WTC11 (cell line): ENCODE measurements around the gene RHOV. TPM values are rescaled to one million over a fixed set of nuclear protein-coding genes. Genes with fewer than 3 reads are reported as not detected.

ENCODE experiments used
- ATAC-seq: fragments of 200-7000 bp; cut with Tn5 transposase; 2 replicates; pipeline ENCODE4 v1.10.0; 2021; ENCODE audit warnings: mild to moderate bottlenecking, moderate library complexity
- CTCF ChIA-PET: fragments of 300-600 bp; sonication (Branson Sonifier 250); formaldehyde crosslinking; loops from one replicate; lab custom pipeline; 2021; ENCODE audit warnings: antibody characterized with exemption; lab: Charles Lee
- POLR2A ChIA-PET: fragments of 350-600 bp; sonication (Branson Sonifier 250); formaldehyde crosslinking; loops from one replicate; lab custom pipeline; 2021; ENCODE audit warnings: antibody characterized with exemption; lab: Charles Lee
- DNase-seq: peaks from one replicate; pipeline ENCODE4 v3.0.0; 2021; ENCODE audit warnings: low spot score
- H3K27ac Mint-ChIP-seq: 2 replicates; pipeline ENCODE4 v1.8.0; 2021; ENCODE audit warnings: mixed read lengths
- H3K27me3 Mint-ChIP-seq: 2 replicates; pipeline ENCODE4 v1.8.0; 2021; ENCODE audit warnings: low read depth, mild to moderate bottlenecking, moderate library complexity, mixed read lengths
- H3K36me3 Mint-ChIP-seq: 2 replicates; pipeline ENCODE4 v1.8.0; 2021; ENCODE audit warnings: mixed read lengths
- H3K4me1 Mint-ChIP-seq: 2 replicates; pipeline ENCODE4 v1.8.0; 2022; ENCODE audit warnings: mixed read lengths
- H3K4me3 Mint-ChIP-seq: 2 replicates; pipeline ENCODE4 v1.8.0; 2021; ENCODE audit warnings: mild to moderate bottlenecking, moderate library complexity, mixed read lengths
- H3K9me3 Mint-ChIP-seq: 2 replicates; pipeline ENCODE4 v1.8.0; 2021; ENCODE audit warnings: mixed read lengths
- CREB1 ChIP-seq: sonication (generic); formaldehyde crosslinking; IDR thresholded peaks from 2 replicates; pipeline ENCODE4 v1.8.0; 2023; ENCODE audit warnings: mild to moderate bottlenecking, missing genetic modification reagents
- CREM ChIP-seq: sonication (generic); formaldehyde crosslinking; IDR thresholded peaks from 2 replicates; pipeline ENCODE4 v1.8.1; 2022; ENCODE audit warnings: mild to moderate bottlenecking, missing genetic modification reagents, moderate library complexity
- ELF4 ChIP-seq: sonication (generic); formaldehyde crosslinking; IDR thresholded peaks from 2 replicates; pipeline ENCODE4 v1.8.1; 2022; ENCODE audit warnings: low read depth, mild to moderate bottlenecking, moderate library complexity, missing genetic modification reagents
- HMGXB4 ChIP-seq: sonication (generic); formaldehyde crosslinking; IDR thresholded peaks from 2 replicates; pipeline ENCODE4 v1.8.1; 2023; ENCODE audit warnings: mild to moderate bottlenecking, moderate library complexity, missing genetic modification reagents
- NFYB ChIP-seq: sonication (generic); formaldehyde crosslinking; conservative IDR thresholded peaks from 2 replicates; pipeline ENCODE4 v1.8.0; 2022; ENCODE audit warnings: low read depth, missing genetic modification reagents
- RORB ChIP-seq: fragments of 250-450 bp; sonication (Bioruptor Pico); IDR thresholded peaks from 2 replicates; pipeline ENCODE4 v1.9.0; 2021; ENCODE audit warnings: mild to moderate bottlenecking
- SMAD3 ChIP-seq: sonication (generic); formaldehyde crosslinking; IDR thresholded peaks from 2 replicates; pipeline ENCODE4 v1.8.0; 2022; ENCODE audit warnings: missing genetic modification reagents, mild to moderate bottlenecking, borderline replicate concordance
- TP53 ChIP-seq: sonication (generic); formaldehyde crosslinking; IDR thresholded peaks from 2 replicates; pipeline ENCODE4 v1.8.1; 2023; ENCODE audit warnings: mild to moderate bottlenecking, missing genetic modification reagents
- USF2 ChIP-seq: sonication (generic); formaldehyde crosslinking; IDR thresholded peaks from 2 replicates; pipeline ENCODE4 v1.8.1; 2023; ENCODE audit warnings: mild to moderate bottlenecking, missing genetic modification reagents, moderate library complexity
- ZNF138 ChIP-seq: sonication (generic); formaldehyde crosslinking; conservative IDR thresholded peaks from 2 replicates; pipeline ENCODE4 v1.8.1; 2022; ENCODE audit warnings: mild to moderate bottlenecking, moderate library complexity, missing genetic modification reagents
- total RNA-seq: library from RNA; stranded (reverse); gene quantifications from 3 replicates; pipeline ENCODE4 v1.2.3, GENCODE V29; 2021
- TF ChIP-seq, protein P1 (sequence below): sonication (generic); formaldehyde crosslinking; IDR thresholded peaks from 2 replicates; pipeline ENCODE4 v1.8.1; 2023; ENCODE audit warnings: mild to moderate bottlenecking, missing genetic modification reagents
- TF ChIP-seq, protein P2 (sequence below): sonication (generic); formaldehyde crosslinking; IDR thresholded peaks from 2 replicates; pipeline ENCODE4 v1.8.1; 2022; ENCODE audit warnings: missing genetic modification reagents, borderline replicate concordance
- TF ChIP-seq, protein P3 (sequence below): sonication (generic); formaldehyde crosslinking; IDR thresholded peaks from 2 replicates; pipeline ENCODE4 v1.8.1; 2022; ENCODE audit warnings: low read depth, mild to moderate bottlenecking, moderate library complexity, missing genetic modification reagents, borderline replicate concordance
- TF ChIP-seq, protein P4 (sequence below): sonication (generic); formaldehyde crosslinking; IDR thresholded peaks from 2 replicates; pipeline ENCODE4 v1.8.0; 2023; ENCODE audit warnings: missing genetic modification reagents
- TF ChIP-seq, protein P5 (sequence below): sonication (generic); formaldehyde crosslinking; IDR thresholded peaks from 2 replicates; pipeline ENCODE4 v1.8.0; 2022; ENCODE audit warnings: missing genetic modification reagents

The RHOV gene
- total RNA-seq, 1 experiment from 2014 or later, result 5.0 TPM

- CTCF ChIA-PET, result interaction anchor here (1.3 to 11.6 kb wide), 4 partner anchors 14 to 284 kb away, joined by 3 to 115 read pairs (median 4); partner anchors contain the start of gene VPS18
- peaks cover 34% of the 10 kb centered on the region for H3K4me1 Mint-ChIP-seq
- H3K27ac Mint-ChIP-seq, result no peak overlapping the region
- POLR2A ChIA-PET, result no interaction called here
- H3K27me3 Mint-ChIP-seq, result peaks cover 4% of the 10 kb centered on the region; the same call in 1 of the 2 replicates
- H3K9me3 Mint-ChIP-seq, result no peaks in the 10 kb centered on the region
- no peaks in the 10 kb centered on the region for H3K36me3 Mint-ChIP-seq
- no peak for TF ChIP-seq CREB1 (CRISPR knock-in tag)
- TF ChIP-seq, protein P1, sequence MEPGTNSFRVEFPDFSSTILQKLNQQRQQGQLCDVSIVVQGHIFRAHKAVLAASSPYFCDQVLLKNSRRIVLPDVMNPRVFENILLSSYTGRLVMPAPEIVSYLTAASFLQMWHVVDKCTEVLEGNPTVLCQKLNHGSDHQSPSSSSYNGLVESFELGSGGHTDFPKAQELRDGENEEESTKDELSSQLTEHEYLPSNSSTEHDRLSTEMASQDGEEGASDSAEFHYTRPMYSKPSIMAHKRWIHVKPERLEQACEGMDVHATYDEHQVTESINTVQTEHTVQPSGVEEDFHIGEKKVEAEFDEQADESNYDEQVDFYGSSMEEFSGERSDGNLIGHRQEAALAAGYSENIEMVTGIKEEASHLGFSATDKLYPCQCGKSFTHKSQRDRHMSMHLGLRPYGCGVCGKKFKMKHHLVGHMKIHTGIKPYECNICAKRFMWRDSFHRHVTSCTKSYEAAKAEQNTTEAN (CRISPR knock-in tag), result no peak
- TF ChIP-seq, protein P2, sequence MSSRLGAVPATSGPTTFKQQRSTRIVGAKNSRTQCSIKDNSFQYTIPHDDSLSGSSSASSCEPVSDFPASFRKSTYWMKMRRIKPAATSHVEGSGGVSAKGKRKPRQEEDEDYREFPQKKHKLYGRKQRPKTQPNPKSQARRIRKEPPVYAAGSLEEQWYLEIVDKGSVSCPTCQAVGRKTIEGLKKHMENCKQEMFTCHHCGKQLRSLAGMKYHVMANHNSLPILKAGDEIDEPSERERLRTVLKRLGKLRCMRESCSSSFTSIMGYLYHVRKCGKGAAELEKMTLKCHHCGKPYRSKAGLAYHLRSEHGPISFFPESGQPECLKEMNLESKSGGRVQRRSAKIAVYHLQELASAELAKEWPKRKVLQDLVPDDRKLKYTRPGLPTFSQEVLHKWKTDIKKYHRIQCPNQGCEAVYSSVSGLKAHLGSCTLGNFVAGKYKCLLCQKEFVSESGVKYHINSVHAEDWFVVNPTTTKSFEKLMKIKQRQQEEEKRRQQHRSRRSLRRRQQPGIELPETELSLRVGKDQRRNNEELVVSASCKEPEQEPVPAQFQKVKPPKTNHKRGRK (CRISPR knock-in tag), result no peak
- no peak for TF ChIP-seq CREM (CRISPR knock-in tag)
- TF ChIP-seq RORB (CRISPR knock-in tag), result no peak
- TF ChIP-seq, protein P3, sequence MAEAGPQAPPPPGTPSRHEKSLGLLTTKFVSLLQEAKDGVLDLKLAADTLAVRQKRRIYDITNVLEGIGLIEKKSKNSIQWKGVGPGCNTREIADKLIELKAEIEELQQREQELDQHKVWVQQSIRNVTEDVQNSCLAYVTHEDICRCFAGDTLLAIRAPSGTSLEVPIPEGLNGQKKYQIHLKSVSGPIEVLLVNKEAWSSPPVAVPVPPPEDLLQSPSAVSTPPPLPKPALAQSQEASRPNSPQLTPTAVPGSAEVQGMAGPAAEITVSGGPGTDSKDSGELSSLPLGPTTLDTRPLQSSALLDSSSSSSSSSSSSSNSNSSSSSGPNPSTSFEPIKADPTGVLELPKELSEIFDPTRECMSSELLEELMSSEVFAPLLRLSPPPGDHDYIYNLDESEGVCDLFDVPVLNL (CRISPR knock-in tag), result no peak
- TF ChIP-seq ZNF138 (CRISPR knock-in tag), result no peak
- TF ChIP-seq, protein P4, sequence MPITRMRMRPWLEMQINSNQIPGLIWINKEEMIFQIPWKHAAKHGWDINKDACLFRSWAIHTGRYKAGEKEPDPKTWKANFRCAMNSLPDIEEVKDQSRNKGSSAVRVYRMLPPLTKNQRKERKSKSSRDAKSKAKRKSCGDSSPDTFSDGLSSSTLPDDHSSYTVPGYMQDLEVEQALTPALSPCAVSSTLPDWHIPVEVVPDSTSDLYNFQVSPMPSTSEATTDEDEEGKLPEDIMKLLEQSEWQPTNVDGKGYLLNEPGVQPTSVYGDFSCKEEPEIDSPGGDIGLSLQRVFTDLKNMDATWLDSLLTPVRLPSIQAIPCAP (CRISPR knock-in tag), result no peak
- no peak for TF ChIP-seq SMAD3 (CRISPR knock-in tag)
- TF ChIP-seq HMGXB4 (CRISPR knock-in tag), result no peak
- TF ChIP-seq NFYB (CRISPR knock-in tag), result no peak
- H3K4me3 Mint-ChIP-seq, result no peak overlapping the region
- ATAC-seq, result no peak
- DNase-seq, result no peak
Measured at GRCh38 chr15:40875991-40876730, 2.1 kb upstream of the RHOV start.

DNA sequence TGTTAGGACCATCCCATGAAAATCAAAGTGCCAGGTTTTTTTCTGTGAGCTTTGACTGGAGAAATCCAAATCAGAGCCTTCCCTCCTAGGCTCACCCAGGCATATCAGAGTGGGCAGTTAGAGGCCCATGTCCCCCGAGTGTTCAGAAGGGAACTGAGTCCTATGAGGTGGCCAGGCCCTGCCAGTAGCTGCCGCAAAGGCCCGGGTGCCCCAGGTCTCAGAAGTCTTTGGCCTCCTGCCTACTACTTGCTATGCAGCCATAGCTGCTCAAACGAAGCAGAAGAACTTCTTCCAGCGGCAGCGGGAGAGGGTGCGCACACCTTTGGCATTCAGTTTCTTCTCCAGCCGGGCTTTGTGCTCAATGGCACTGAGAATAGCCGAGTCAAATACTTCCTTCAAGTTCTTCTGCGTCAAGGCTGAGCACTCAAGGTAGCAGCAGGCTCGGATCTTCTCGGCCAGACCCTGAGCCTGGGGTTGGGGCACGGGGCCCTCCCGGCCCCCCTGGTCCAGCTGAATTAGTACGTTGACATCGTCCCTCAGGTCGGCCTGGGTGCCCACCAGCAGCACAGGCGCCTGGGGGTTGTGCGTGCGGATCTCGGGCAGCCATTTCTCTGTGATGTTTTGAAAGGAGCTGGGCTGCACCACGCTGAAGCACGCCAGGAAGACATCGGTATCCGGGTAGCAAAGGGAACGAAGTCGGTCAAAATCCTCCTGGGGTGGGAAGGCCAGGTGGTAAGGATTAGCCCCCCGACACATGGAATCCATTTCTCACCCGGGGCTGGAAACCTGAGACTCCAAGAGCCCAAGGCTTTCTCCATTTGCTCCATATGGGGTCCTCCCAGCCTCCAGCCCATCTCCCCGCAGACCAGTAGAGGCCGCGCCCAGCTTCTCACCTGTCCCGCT lies 992 bp downstream of the RHOV start:
- H3K36me3 Mint-ChIP-seq, result no peaks in the 10 kb centered on the region
- no peak for TF ChIP-seq USF2 (CRISPR knock-in tag)
- TF ChIP-seq ELF4 (CRISPR knock-in tag), result no peak
- TF ChIP-seq TP53, result 0 out of 2 replicates have a peak, but pooled peaks have one; percentile 10
- TF ChIP-seq, protein P5, sequence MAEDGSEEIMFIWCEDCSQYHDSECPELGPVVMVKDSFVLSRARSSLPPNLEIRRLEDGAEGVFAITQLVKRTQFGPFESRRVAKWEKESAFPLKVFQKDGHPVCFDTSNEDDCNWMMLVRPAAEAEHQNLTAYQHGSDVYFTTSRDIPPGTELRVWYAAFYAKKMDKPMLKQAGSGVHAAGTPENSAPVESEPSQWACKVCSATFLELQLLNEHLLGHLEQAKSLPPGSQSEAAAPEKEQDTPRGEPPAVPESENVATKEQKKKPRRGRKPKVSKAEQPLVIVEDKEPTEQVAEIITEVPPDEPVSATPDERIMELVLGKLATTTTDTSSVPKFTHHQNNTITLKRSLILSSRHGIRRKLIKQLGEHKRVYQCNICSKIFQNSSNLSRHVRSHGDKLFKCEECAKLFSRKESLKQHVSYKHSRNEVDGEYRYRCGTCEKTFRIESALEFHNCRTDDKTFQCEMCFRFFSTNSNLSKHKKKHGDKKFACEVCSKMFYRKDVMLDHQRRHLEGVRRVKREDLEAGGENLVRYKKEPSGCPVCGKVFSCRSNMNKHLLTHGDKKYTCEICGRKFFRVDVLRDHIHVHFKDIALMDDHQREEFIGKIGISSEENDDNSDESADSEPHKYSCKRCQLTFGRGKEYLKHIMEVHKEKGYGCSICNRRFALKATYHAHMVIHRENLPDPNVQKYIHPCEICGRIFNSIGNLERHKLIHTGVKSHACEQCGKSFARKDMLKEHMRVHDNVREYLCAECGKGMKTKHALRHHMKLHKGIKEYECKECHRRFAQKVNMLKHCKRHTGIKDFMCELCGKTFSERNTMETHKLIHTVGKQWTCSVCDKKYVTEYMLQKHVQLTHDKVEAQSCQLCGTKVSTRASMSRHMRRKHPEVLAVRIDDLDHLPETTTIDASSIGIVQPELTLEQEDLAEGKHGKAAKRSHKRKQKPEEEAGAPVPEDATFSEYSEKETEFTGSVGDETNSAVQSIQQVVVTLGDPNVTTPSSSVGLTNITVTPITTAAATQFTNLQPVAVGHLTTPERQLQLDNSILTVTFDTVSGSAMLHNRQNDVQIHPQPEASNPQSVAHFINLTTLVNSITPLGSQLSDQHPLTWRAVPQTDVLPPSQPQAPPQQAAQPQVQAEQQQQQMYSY (CRISPR knock-in tag), result no peak
- peak overlapping the region; percentile 12 for H3K27ac Mint-ChIP-seq
- ChIA-PET CTCF (interaction anchor here (0.6 to 11.6 kb wide), 32 partner anchors 13 to 358 kb away, joined by 3 to 115 read pairs (median 6); partner anchors contain the start of genes CHAC1, CHP1, DNAJC17 and GCHFR), POLR2A (interaction anchor here (0.6 to 4.2 kb wide), 13 partner anchors 10 to 810 kb away, joined by 3 to 39 read pairs (median 5); partner anchors contain the start of genes CHAC1, SPINT1 and VPS18)
- H3K4me1 Mint-ChIP-seq, result peaks cover 32% of the 10 kb centered on the region
- peaks cover 4% of the 10 kb centered on the region; the same call in 1 of the 2 replicates for H3K27me3 Mint-ChIP-seq
- DNase-seq (no peak), ATAC-seq (no peak)
- H3K4me3 Mint-ChIP-seq, result peak overlapping the region; percentile 79
- H3K9me3 Mint-ChIP-seq, result no peaks in the 10 kb centered on the region
